ENCODE data around the gene GPD2.

The GPD2 gene

DNA sequence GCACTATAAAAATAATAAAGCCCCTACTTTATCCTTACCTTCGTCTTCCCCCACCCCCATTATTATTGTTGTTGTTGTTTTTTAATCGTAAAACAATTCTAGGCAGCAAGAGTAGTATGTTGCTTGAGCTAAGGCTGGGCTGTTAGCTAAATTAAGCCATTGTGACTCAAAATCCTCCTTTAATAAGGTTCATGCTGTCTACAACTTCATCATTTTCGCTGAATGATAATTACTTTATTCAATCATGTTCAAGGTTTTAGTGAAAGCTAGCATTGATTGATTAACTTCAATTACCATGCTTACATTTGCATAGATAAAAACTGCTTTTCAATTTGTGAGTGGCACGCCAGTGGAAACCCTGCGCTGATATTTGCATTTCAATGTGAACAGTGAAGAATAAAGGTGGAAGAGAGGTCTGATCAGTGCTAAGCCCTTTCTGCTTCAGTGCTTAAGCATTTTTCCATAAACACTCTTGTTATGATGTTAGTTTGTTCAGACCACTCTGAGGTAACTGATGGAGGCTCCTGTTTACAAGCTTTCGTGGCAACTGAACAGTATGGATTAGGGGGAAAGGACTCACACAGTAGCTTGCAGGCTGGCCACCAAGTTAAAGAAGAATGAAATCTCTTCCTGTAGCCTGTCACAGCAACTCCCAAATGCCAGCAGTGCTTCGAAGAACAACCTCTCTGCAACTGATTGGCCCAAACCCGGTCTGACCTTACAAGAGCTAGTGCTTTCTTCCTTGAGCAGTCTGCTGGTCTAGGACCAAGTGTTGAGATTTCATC is 156.8 kb downstream of the GPD2 start:
- H3K9ac ChIP-seq (ENCODE audit: low read length): no peak overlapping the region
- H3K4me2 ChIP-seq (ENCODE audit: low read depth, low read length): no peak overlapping the region
- no peak overlapping the region for H3K27ac ChIP-seq (ENCODE audit: low read length)

DNA sequence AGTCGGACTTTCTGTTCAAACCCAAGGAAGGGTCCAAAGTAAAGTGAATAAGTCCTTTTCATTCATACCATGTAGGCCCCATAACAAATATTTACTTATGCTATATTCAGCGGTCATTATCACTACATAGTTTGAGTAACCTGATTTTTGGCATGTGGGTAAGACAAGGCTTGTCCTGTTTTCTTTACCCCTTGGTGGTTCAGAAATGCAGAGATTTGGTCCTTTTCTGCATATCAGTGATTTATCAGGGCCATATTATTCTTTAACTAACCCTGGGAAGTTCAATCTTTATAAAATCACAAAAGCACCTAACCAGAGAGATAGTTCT is 157.4 kb downstream of the GPD2 start:
- no peak overlapping the region for H3K4me2 ChIP-seq (ENCODE audit: low read depth, low read length)
- H3K79me2 ChIP-seq (ENCODE audit: low read length): no peaks in the 10 kb centered on the region
- H3K4me1 ChIP-seq (ENCODE audit: low read length): no peaks in the 10 kb centered on the region
- no peaks in the 10 kb centered on the region for H3K36me3 ChIP-seq (replicated peaks; ENCODE audit: insufficient read depth, low read length)
- H3K9me3 ChIP-seq (replicated peaks; ENCODE audit: insufficient read depth, low read length): no peaks in the 10 kb centered on the region
- H3K9ac ChIP-seq (ENCODE audit: low read length): no peak overlapping the region
- H3F3A ChIP-seq (ENCODE audit: insufficient read depth, low read length): no peaks in the 10 kb centered on the region
- TF ChIP-seq EZH2 (optimal IDR thresholded peaks at IDR 0.05; ENCODE audit: low read depth, low read length): no peak
- TF ChIP-seq EZH2phosphoT487 (IDR thresholded peaks at IDR 0.05; ENCODE audit: low read length): no peak
- TF ChIP-seq, protein P1, sequence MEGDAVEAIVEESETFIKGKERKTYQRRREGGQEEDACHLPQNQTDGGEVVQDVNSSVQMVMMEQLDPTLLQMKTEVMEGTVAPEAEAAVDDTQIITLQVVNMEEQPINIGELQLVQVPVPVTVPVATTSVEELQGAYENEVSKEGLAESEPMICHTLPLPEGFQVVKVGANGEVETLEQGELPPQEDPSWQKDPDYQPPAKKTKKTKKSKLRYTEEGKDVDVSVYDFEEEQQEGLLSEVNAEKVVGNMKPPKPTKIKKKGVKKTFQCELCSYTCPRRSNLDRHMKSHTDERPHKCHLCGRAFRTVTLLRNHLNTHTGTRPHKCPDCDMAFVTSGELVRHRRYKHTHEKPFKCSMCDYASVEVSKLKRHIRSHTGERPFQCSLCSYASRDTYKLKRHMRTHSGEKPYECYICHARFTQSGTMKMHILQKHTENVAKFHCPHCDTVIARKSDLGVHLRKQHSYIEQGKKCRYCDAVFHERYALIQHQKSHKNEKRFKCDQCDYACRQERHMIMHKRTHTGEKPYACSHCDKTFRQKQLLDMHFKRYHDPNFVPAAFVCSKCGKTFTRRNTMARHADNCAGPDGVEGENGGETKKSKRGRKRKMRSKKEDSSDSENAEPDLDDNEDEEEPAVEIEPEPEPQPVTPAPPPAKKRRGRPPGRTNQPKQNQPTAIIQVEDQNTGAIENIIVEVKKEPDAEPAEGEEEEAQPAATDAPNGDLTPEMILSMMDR (IDR thresholded peaks at IDR 0.05; ENCODE audit: low read length): no peak
- no peaks in the 10 kb centered on the region for H3K27me3 ChIP-seq (replicated peaks; ENCODE audit: insufficient read depth, low read length)
- H3K4me3 ChIP-seq (ENCODE audit: low read length): no peak overlapping the region
- no peaks in the 10 kb centered on the region for H4K20me1 ChIP-seq (ENCODE audit: insufficient read depth, low read length)
- H2AFZ ChIP-seq (ENCODE audit: low read length): no peak overlapping the region
- no peak for DNase-seq
- H3K9me2 ChIP-seq (replicated peaks; ENCODE audit: insufficient read depth, low read length): no peaks in the 10 kb centered on the region
- no peak overlapping the region for H3K27ac ChIP-seq (ENCODE audit: low read length)

More for the DNA sequence above, 156.8 kb downstream of the GPD2 start:
- Histone ChIP-seq H3K79me2 (ENCODE audit: low read length) (no peaks in the 10 kb centered on the region), H3K9me3 (replicated peaks; ENCODE audit: insufficient read depth, low read length) (no peaks in the 10 kb centered on the region), H3K4me3 (ENCODE audit: low read length) (no peak overlapping the region), H3K4me1 (ENCODE audit: low read length) (no peaks in the 10 kb centered on the region), H2AFZ (ENCODE audit: low read length) (no peak overlapping the region), H3K36me3 (replicated peaks; ENCODE audit: insufficient read depth, low read length) (no peaks in the 10 kb centered on the region), H4K20me1 (ENCODE audit: insufficient read depth, low read length) (no peaks in the 10 kb centered on the region), H3K27me3 (replicated peaks; ENCODE audit: insufficient read depth, low read length) (no peaks in the 10 kb centered on the region), H3F3A (ENCODE audit: insufficient read depth, low read length) (no peaks in the 10 kb centered on the region), H3K9me2 (replicated peaks; ENCODE audit: insufficient read depth, low read length) (no peaks in the 10 kb centered on the region)
- no peak for DNase-seq
- TF ChIP-seq EZH2phosphoT487 (IDR thresholded peaks at IDR 0.05; ENCODE audit: low read length): no peak
- TF ChIP-seq, protein P1 (IDR thresholded peaks at IDR 0.05; ENCODE audit: low read length): no peak

DNA sequence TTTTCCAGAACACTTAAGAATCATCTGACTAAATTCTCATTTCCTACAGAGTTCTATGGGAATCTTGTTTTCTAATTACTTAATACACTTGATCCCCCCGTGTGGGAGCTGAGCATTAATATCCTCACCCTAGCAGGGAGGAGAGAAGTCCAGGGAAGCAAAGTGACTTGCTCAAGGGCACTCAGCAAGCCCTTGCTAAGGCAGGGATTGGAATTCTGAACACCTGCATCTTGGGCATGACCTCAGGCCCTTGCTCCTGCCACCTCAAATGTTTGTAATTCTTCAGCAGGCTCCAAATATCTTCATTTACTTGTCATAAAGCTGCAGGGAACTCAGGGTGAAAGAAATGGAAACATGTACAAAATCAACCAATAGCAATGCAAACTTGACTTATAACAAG is 162.4 kb downstream of the GPD2 start:
- H3K36me3 ChIP-seq (replicated peaks; ENCODE audit: insufficient read depth, low read length): no peaks in the 10 kb centered on the region
- no peaks in the 10 kb centered on the region for H4K20me1 ChIP-seq (ENCODE audit: insufficient read depth, low read length)
- H3K9me2 ChIP-seq (replicated peaks; ENCODE audit: insufficient read depth, low read length): no peaks in the 10 kb centered on the region
- no peak for DNase-seq
- no peak overlapping the region for H3K27ac ChIP-seq (ENCODE audit: low read length)
- H3K79me2 ChIP-seq (ENCODE audit: low read length): no peaks in the 10 kb centered on the region
- TF ChIP-seq EZH2 (optimal IDR thresholded peaks at IDR 0.05; ENCODE audit: low read depth, low read length) (no peak), EZH2phosphoT487 (IDR thresholded peaks at IDR 0.05; ENCODE audit: low read length) (no peak)
- TF ChIP-seq, protein P1 (IDR thresholded peaks at IDR 0.05; ENCODE audit: low read length): no peak
- no peaks in the 10 kb centered on the region for H3K4me1 ChIP-seq (ENCODE audit: low read length)
- no peak overlapping the region for H3K9ac ChIP-seq (ENCODE audit: low read length)
- no peaks in the 10 kb centered on the region for H3K9me3 ChIP-seq (replicated peaks; ENCODE audit: insufficient read depth, low read length)
- H3K4me2 ChIP-seq (ENCODE audit: low read depth, low read length): no peak overlapping the region
- no peak overlapping the region for H3K4me3 ChIP-seq (ENCODE audit: low read length)
- H3K27me3 ChIP-seq (replicated peaks; ENCODE audit: insufficient read depth, low read length): no peaks in the 10 kb centered on the region
- H2AFZ ChIP-seq (ENCODE audit: low read length): no peak overlapping the region
- no peaks in the 10 kb centered on the region for H3F3A ChIP-seq (ENCODE audit: insufficient read depth, low read length)

Measured in MM.1S (cell line).